Adrenal gland (tissue), 5 donors: ENCODE measurements around the gene EXOC3L4.

ENCODE experiments used
- POLR2A ChIP-seq, 2 donors: fragments of 450-650 bp; IDR thresholded peaks; one replicate each; pipeline ENCODE4 v1.6.1; 2017; ENCODE audit warnings: antibody characterized with exemption in 2 of 2, mild to moderate bottlenecking in 2 of 2, moderate library complexity in 1 of 2
- TF ChIP-seq, protein P1 (sequence below), 6 experiments: fragments of 450-650 bp in 4 of 6; fragments of 200-600 bp in 2 of 6; sonication (generic) in 1 of 6; IDR thresholded peaks; 1 replicate in 5 of 6; 2 replicates in 1 of 6; pipeline versions ENCODE4 v1.5.1 to v1.8.0; 2016 to 2021; ENCODE audit warnings: antibody characterized with exemption in 6 of 6, mild to moderate bottlenecking in 2 of 6, moderate library complexity in 1 of 6
- donor health status: DM: no; HTN: no; CAD: no.

DNA sequence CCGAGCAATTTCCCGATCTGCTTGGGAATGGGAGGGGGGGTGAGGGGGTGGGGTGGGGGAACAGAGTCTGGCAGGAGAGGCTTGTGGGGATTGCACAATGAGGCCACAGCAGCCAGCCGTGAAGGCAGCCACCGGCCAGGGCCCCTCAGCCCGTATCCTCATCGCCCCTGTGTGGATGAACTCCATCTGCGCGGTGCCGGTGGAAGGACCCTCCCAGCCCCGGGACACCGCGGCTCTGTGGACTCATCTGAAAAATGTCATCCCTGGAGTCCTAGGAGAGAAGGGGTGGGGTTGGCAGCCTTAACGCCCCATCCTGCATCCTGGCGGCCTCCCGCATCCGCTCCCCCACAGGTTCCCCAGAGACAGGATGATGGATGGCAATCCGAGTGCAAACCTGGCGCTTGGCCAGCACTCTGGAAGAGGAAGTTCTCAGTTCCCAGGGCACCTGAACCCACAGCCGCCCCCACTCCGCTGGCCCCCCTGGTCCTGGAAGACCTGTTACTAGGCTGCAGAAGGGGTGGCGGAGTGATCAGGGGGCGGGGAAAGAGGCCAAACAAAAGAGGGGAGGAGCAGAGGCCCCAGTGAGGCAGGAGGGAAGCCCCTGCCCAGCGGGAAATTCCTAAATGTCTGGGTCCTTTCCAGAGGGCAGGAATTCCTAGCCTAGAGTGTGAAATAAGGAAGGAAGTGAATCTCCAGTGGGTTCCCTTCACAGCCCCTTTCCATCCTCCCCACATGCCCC lies 27.5 kb downstream of the EXOC3L4 start:
- TF ChIP-seq, protein P1, sequence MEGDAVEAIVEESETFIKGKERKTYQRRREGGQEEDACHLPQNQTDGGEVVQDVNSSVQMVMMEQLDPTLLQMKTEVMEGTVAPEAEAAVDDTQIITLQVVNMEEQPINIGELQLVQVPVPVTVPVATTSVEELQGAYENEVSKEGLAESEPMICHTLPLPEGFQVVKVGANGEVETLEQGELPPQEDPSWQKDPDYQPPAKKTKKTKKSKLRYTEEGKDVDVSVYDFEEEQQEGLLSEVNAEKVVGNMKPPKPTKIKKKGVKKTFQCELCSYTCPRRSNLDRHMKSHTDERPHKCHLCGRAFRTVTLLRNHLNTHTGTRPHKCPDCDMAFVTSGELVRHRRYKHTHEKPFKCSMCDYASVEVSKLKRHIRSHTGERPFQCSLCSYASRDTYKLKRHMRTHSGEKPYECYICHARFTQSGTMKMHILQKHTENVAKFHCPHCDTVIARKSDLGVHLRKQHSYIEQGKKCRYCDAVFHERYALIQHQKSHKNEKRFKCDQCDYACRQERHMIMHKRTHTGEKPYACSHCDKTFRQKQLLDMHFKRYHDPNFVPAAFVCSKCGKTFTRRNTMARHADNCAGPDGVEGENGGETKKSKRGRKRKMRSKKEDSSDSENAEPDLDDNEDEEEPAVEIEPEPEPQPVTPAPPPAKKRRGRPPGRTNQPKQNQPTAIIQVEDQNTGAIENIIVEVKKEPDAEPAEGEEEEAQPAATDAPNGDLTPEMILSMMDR (IDR thresholded peaks at IDR 0.05): no peak
- TF ChIP-seq POLR2A (IDR thresholded peaks at IDR 0.05): no peak
